Activated effector memory CD4-positive, alpha-beta T cell treated with anti-CD3 and anti-CD28 coated beads, Interleukin-2, amount 50 U/mL, for 16 hours (primary cell): ENCODE data around the gene ELMOD2.

Source experiments
- DNase-seq: peaks from one replicate; pipeline ENCODE4 v3.0.0-alpha.2; 2020

ELMOD2 gene

GRCh38 chr4:140584439-140584838, 60.5 kb downstream of the ELMOD2 start:
- DNase-seq, result no peak

DNA sequence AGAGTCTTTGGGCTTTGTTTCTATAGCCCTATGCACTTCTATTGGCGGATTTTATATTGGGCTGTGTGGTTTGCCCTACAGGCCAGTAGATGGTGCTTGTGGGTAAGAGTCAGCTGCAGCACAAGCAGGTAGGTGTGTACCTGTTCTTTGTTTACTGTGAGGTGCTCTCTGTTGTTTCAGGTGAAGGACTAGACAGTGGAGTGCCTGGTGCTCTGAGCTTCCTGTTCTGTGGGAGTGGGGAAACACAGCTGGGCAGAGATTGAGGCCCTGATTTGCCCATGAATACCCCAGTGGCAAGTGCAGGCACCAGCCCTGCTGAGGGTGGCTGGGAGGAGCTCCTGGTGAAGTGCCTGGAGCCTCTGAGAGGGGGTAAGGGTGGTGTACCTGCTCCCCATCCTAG, 71.1 kb downstream of the ELMOD2 start:
- DNase-seq, result no peak

GRCh38 chr4:140600408-140600807, 76.4 kb downstream of the ELMOD2 start:
- no peak for DNase-seq

GRCh38 chr4:140602714-140603113, 78.7 kb downstream of the ELMOD2 start:
- no peak for DNase-seq

- no peak for DNase-seq
Observed at GRCh38 chr4:140603286-140603685, 79.3 kb downstream of the ELMOD2 start.
